Measurements from ENCODE around the gene SCN4B.

Gene SCN4B

GRCh38 chr11:118098996-118099837 lies 53.4 kb downstream of the SCN4B start:
- no peak for DNase-seq

GRCh38 chr11:118095967-118096367 lies 56.7 kb downstream of the SCN4B start:
- DNase-seq, result no peak

GRCh38 chr11:118095493-118095892 lies 57.1 kb downstream of the SCN4B start:
- DNase-seq, result no peak

DNA sequence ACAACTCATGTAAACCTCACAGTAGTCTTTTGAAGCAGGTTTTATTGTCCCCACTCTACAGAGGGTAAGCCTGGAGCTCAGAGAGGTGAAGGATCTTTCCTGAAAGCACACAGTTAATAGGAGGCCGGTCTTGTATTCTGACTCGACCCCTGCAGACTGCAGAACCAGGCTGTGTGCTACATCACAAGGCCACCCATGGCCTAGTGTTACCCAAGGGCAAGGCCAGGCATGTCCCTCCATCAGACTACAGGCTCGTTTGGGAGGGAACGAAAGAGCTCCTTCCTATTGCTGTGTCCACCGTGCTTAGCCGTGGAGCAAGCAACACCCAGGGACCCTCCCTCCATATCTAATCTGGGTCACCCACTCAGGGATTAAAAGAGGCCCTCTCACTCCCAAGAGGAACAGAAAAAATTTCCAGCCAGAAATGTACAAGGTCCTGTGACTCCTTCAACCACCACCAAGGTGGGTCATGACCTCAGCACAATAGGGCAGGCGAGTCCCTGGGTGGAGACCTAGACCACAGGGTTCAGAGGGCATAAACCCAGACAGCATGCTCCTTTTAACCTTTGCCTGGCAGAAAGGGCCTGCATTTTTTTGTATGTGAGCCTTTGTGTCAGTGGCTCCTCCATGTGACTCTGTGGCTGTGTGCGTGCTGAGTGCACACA lies 59.6 kb downstream of the SCN4B start:
- DNase-seq, result no peak

DNA sequence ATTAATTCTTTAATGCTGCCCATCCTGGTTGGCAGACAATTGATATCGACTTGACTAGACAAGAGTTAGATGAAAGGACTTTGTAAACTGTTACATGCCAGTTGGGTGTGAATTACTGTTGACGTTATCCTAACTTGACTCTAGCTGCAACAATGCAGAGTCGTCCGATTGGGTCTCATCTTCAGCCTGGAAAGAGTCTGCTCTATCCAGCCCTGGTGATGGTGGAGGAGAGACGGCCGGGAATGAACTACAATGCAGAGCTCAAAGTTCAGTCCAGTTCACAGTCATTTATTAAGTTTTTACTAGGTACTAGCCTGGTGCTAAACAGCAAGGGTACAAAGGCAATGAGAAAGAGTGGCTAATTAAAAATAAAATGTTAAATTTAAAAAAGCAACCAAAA lies 60.9 kb downstream of the SCN4B start:
- no peak for DNase-seq

DNA sequence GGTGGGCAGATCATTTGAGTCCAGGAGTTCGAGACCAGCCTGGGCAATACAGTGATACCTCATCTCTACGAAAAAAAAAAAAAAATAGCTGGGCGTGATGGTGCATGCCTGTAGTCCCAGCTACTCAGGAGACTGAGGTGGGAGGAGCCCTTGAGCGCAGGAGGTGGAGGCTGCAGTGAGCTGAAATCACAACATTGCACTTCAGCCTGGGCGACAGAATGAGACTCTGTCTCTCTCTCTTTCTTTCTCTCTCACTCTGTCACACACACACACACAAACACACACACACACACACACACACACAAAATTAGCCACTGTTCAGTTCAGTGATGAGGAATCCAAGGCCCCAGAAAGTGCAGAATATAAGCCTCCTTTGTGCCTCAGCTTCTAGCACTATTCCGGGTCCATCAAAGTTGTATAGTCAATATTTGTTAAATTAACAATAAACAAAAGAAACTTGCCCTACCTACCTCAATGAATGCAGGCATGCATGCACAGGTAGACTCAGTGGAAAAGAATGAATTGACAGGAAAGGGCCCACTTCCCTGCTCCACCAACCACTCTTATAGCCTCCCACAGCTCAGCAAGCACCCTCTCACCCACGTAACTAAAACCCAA lies 62.0 kb downstream of the SCN4B start:
- no peak for DNase-seq

DNA sequence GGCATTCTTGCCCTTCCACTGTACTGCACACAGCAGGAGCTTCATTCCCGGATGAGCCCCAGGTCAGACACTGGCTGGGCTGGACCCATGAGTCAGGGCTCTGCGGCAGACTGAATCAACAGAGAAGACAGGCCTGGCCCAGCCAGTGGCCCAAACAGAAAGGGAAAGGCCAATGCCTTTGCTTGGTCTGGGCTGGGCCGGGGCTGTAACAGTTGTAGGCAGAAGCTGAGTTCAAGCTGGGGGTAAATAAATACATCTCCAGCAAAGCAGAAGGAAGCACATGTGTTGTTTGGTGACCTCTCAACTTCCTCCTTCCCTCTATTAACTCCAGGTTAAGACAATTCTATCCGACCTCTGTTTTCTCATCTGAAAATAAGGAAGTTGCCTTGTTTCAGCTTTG lies 64.1 kb downstream of the SCN4B start:
- no peak for DNase-seq

- no peak for DNase-seq
Measured at GRCh38 chr11:118087931-118088330, 64.7 kb downstream of the SCN4B start.

GRCh38 chr11:118086913-118087768 lies 65.5 kb downstream of the SCN4B start, which contains the start of gene SMIM35:
Gene SMIM35, minus strand, starts transcription at chr11:118086963. Its CDS starts 206 bp downstream, at chr11:118086757.
- no peak for DNase-seq

GRCh38 chr11:118084656-118085055 lies 68.0 kb downstream of the SCN4B start:
- DNase-seq, result no peak

DNA sequence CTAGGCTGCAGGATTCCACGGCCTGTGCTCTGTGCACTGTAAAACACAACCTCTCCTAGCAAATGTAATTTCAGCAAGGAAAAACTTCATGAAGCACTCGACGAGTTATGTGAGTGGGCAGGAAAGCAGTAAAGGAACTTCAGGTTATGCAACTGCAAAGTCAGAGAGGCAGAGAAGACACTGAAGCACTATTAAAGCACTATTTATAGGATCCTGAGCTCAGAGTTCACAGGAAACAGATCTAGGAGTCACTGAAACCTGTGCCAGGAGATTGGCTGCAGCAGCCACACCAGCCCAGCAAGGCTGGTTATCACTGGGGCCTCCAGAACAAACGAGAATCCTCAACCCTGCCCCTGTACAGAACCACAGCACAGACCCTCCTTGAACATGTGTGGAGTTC lies 68.4 kb downstream of the SCN4B start:
- no peak for DNase-seq
